ENCODE results near the gene KRTAP10-1.

DNA sequence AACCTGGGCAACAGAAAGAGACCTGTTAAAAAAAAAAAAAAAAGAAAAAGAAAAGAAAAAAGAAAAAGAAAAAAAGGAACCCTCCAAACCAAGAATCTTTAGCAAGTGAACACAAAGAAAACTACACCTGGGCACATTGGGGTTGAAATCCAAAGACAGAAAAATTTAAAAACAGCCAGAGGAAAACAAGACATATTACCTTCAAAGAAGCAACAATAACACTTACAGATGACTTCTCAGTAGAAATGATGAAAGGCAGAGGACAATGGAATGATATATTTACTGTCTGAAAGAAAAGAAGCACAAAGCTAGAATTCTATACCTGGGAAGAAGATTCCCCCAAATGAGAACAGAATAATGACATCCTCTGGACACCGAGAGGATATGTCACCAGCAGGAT, 2.7 kb upstream of the KRTAP10-1 start:
- TF ChIP-seq, protein P1, sequence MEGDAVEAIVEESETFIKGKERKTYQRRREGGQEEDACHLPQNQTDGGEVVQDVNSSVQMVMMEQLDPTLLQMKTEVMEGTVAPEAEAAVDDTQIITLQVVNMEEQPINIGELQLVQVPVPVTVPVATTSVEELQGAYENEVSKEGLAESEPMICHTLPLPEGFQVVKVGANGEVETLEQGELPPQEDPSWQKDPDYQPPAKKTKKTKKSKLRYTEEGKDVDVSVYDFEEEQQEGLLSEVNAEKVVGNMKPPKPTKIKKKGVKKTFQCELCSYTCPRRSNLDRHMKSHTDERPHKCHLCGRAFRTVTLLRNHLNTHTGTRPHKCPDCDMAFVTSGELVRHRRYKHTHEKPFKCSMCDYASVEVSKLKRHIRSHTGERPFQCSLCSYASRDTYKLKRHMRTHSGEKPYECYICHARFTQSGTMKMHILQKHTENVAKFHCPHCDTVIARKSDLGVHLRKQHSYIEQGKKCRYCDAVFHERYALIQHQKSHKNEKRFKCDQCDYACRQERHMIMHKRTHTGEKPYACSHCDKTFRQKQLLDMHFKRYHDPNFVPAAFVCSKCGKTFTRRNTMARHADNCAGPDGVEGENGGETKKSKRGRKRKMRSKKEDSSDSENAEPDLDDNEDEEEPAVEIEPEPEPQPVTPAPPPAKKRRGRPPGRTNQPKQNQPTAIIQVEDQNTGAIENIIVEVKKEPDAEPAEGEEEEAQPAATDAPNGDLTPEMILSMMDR (IDR thresholded peaks at IDR 0.05), result no peak
- TF ChIP-seq EZH2 (IDR thresholded peaks at IDR 0.05), result no peak

Measured in neural progenitor cell (in vitro differentiated cells).